Measurements from ENCODE around the gene LETM1. TPM values are rescaled to one million over a fixed set of nuclear protein-coding genes. Genes with fewer than 3 reads are reported as not detected.

Gene LETM1
- total and polyA plus RNA-seq, 2 experiments from 2014 or later, result 23.3 to 68.9 TPM

- DNase-seq (ENCODE audit: low spot score) (no peak), ATAC-seq (no peak)
- H3K4me3 Mint-ChIP-seq, result no peak overlapping the region
- peaks cover 9% of the 10 kb centered on the region for H3K27me3 Mint-ChIP-seq (ENCODE audit: insufficient read depth, low read depth, poor library complexity)
- Histone ChIP-seq H2AFZ (no peak overlapping the region), H3K4me3 (no peak overlapping the region), H3K27me3 (ENCODE audit: insufficient read depth) (no peaks in the 10 kb centered on the region), H3K27ac (ENCODE audit: low read depth) (no peak overlapping the region), H4K20me1 (replicated peaks; ENCODE audit: insufficient read depth) (peaks cover 5% of the 10 kb centered on the region; the same call in 1 of the 2 replicates), H3K4me1 (ENCODE audit: insufficient read depth) (no peaks in the 10 kb centered on the region), H3K36me3 (ENCODE audit: insufficient read depth) (peaks cover 24% of the 10 kb centered on the region), H3K4me2 (no peak overlapping the region), H3K79me2 (replicated peaks; ENCODE audit: insufficient read depth) (no peaks in the 10 kb centered on the region), H3K9me2 (ENCODE audit: insufficient read depth) (no peaks in the 10 kb centered on the region), H3F3A (replicated peaks; ENCODE audit: low read depth) (no peaks in the 10 kb centered on the region)
- H3K9me3 Mint-ChIP-seq, result peaks cover 3% of the 10 kb centered on the region; the same call in 2 of the 3 replicates
- TF ChIP-seq POLR2AphosphoS5 (IDR thresholded peaks at IDR 0.05; ENCODE audit: low read depth) (no peak), EZH2phosphoT487 (IDR thresholded peaks at IDR 0.05; ENCODE audit: unreplicated experiment) (no peak), ZNF331 (CRISPR knock-in tag; IDR thresholded peaks at IDR 0.05; ENCODE audit: low read depth) (no peak), STAT1 (IDR thresholded peaks at IDR 0.05; ENCODE audit: unreplicated experiment) (no peak), CREB1 (CRISPR knock-in tag; IDR thresholded peaks at IDR 0.05; ENCODE audit: low read depth) (no peak), JUNB (IDR thresholded peaks at IDR 0.05; ENCODE audit: unreplicated experiment) (no peak), ZNF114 (CRISPR knock-in tag; IDR thresholded peaks at IDR 0.05) (no peak), EZH2 (IDR thresholded peaks at IDR 0.05; ENCODE audit: low read depth, unreplicated experiment) (no peak), REST (IDR thresholded peaks at IDR 0.05; ENCODE audit: unreplicated experiment) (no peak), NANOG (IDR thresholded peaks at IDR 0.05; ENCODE audit: borderline replicate concordance) (no peak)
- TF ChIP-seq, protein P1, sequence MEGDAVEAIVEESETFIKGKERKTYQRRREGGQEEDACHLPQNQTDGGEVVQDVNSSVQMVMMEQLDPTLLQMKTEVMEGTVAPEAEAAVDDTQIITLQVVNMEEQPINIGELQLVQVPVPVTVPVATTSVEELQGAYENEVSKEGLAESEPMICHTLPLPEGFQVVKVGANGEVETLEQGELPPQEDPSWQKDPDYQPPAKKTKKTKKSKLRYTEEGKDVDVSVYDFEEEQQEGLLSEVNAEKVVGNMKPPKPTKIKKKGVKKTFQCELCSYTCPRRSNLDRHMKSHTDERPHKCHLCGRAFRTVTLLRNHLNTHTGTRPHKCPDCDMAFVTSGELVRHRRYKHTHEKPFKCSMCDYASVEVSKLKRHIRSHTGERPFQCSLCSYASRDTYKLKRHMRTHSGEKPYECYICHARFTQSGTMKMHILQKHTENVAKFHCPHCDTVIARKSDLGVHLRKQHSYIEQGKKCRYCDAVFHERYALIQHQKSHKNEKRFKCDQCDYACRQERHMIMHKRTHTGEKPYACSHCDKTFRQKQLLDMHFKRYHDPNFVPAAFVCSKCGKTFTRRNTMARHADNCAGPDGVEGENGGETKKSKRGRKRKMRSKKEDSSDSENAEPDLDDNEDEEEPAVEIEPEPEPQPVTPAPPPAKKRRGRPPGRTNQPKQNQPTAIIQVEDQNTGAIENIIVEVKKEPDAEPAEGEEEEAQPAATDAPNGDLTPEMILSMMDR (conservative IDR thresholded peaks at IDR 0.05; ENCODE audit: low read depth in 2 of 2), result no peak
- TF ChIP-seq, protein P2, sequence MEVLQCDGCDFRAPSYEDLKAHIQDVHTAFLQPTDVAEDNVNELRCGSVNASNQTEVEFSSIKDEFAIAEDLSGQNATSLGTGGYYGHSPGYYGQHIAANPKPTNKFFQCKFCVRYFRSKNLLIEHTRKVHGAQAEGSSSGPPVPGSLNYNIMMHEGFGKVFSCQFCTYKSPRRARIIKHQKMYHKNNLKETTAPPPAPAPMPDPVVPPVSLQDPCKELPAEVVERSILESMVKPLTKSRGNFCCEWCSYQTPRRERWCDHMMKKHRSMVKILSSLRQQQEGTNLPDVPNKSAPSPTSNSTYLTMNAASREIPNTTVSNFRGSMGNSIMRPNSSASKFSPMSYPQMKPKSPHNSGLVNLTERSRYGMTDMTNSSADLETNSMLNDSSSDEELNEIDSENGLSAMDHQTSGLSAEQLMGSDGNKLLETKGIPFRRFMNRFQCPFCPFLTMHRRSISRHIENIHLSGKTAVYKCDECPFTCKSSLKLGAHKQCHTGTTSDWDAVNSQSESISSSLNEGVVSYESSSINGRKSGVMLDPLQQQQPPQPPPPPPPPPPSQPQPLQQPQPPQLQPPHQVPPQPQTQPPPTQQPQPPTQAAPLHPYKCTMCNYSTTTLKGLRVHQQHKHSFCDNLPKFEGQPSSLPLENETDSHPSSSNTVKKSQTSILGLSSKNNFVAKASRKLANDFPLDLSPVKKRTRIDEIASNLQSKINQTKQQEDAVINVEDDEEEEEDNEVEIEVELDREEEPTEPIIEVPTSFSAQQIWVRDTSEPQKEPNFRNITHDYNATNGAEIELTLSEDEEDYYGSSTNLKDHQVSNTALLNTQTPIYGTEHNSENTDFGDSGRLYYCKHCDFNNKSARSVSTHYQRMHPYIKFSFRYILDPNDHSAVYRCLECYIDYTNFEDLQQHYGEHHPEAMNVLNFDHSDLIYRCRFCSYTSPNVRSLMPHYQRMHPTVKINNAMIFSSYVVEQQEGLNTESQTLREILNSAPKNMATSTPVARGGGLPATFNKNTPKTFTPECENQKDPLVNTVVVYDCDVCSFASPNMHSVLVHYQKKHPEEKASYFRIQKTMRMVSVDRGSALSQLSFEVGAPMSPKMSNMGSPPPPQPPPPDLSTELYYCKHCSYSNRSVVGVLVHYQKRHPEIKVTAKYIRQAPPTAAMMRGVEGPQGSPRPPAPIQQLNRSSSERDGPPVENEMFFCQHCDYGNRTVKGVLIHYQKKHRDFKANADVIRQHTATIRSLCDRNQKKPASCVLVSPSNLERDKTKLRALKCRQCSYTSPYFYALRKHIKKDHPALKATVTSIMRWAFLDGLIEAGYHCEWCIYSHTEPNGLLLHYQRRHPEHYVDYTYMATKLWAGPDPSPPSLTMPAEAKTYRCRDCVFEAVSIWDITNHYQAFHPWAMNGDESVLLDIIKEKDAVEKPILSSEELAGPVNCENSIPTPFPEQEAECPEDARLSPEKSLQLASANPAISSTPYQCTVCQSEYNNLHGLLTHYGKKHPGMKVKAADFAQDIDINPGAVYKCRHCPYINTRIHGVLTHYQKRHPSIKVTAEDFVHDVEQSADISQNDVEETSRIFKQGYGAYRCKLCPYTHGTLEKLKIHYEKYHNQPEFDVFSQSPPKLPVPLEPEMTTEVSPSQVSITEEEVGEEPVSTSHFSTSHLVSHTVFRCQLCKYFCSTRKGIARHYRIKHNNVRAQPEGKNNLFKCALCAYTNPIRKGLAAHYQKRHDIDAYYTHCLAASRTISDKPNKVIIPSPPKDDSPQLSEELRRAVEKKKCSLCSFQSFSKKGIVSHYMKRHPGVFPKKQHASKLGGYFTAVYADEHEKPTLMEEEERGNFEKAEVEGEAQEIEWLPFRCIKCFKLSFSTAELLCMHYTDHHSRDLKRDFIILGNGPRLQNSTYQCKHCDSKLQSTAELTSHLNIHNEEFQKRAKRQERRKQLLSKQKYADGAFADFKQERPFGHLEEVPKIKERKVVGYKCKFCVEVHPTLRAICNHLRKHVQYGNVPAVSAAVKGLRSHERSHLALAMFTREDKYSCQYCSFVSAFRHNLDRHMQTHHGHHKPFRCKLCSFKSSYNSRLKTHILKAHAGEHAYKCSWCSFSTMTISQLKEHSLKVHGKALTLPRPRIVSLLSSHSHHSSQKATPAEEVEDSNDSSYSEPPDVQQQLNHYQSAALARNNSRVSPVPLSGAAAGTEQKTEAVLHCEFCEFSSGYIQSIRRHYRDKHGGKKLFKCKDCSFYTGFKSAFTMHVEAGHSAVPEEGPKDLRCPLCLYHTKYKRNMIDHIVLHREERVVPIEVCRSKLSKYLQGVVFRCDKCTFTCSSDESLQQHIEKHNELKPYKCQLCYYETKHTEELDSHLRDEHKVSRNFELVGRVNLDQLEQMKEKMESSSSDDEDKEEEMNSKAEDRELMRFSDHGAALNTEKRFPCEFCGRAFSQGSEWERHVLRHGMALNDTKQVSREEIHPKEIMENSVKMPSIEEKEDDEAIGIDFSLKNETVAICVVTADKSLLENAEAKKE (CRISPR knock-in tag; IDR thresholded peaks at IDR 0.05), result no peak
- TF ChIP-seq, protein P3, sequence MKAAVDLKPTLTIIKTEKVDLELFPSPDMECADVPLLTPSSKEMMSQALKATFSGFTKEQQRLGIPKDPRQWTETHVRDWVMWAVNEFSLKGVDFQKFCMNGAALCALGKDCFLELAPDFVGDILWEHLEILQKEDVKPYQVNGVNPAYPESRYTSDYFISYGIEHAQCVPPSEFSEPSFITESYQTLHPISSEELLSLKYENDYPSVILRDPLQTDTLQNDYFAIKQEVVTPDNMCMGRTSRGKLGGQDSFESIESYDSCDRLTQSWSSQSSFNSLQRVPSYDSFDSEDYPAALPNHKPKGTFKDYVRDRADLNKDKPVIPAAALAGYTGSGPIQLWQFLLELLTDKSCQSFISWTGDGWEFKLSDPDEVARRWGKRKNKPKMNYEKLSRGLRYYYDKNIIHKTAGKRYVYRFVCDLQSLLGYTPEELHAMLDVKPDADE (IDR thresholded peaks at IDR 0.05), result no peak
- H3K27ac Mint-ChIP-seq, result no peak overlapping the region
- peaks cover 66% of the 10 kb centered on the region for H3K36me3 Mint-ChIP-seq (ENCODE audit: low read depth)
- no peaks in the 10 kb centered on the region for H3K4me1 Mint-ChIP-seq
Measured at GRCh38 chr4:1822568-1823544, 33.1 kb downstream of the LETM1 start.

Data from GM23338 (cell line).